Suppressor macrophage treated with lipopolysaccharide for 1 hour (primary cell): Measurements from ENCODE around the gene EVA1A.
"Not testable (repeated sequence)": the region's sequence is repeated elsewhere in the genome, so short reads cannot be mapped to it uniquely, and the experiment has no call there.

Experiments used
- DNase-seq, 3 donors: peaks; one replicate each; pipeline ENCODE4 v3.0.0-alpha.2; 2020 to 2022

EVA1A gene

GRCh38 chr2:75480971-75481836 is 79.5 kb downstream of the EVA1A start:
- no peak for DNase-seq

GRCh38 chr2:75477696-75478095 is 83.0 kb downstream of the EVA1A start:
- DNase-seq, result not testable (repeated sequence)

GRCh38 chr2:75476761-75477160 is 84.0 kb downstream of the EVA1A start:
- DNase-seq, result no peak

- no peak for DNase-seq
Observed at GRCh38 chr2:75475976-75476375, 84.8 kb downstream of the EVA1A start.

- no peak for DNase-seq
Observed at GRCh38 chr2:75475049-75475448, 85.7 kb downstream of the EVA1A start.

GRCh38 chr2:75474115-75474514 is 86.6 kb downstream of the EVA1A start:
- no peak for DNase-seq

- peak; percentile 29 to 45 (median 39) for DNase-seq
Observed at GRCh38 chr2:75466708-75467311, 93.9 kb downstream of the EVA1A start.

- no peak for DNase-seq
Observed at GRCh38 chr2:75465317-75465984, 95.3 kb downstream of the EVA1A start.

GRCh38 chr2:75464348-75464946 is 96.3 kb downstream of the EVA1A start:
- no peak for DNase-seq

GRCh38 chr2:75462721-75463120 is 98.0 kb downstream of the EVA1A start:
- no peak for DNase-seq

- DNase-seq, result no peak
Observed at GRCh38 chr2:75462206-75462605, 98.5 kb downstream of the EVA1A start.

- no peak for DNase-seq
Observed at GRCh38 chr2:75460630-75461029, 100.1 kb downstream of the EVA1A start.

- no peak for DNase-seq
Observed at GRCh38 chr2:75459565-75460310, 101.0 kb downstream of the EVA1A start.

GRCh38 chr2:75458201-75458600 is 102.5 kb downstream of the EVA1A start:
- no peak for DNase-seq

- no peak for DNase-seq
Observed at GRCh38 chr2:75456825-75457224, 103.9 kb downstream of the EVA1A start.

GRCh38 chr2:75456111-75456510 is 104.6 kb downstream of the EVA1A start:
- DNase-seq, result no peak

GRCh38 chr2:75454241-75454620 is 106.5 kb downstream of the EVA1A start:
- DNase-seq, result no peak

GRCh38 chr2:75453384-75454240 is 107.1 kb downstream of the EVA1A start:
- no peak for DNase-seq

- no peak for DNase-seq
Observed at GRCh38 chr2:75450068-75450467, 110.7 kb downstream of the EVA1A start.

- no peak for DNase-seq
Observed at GRCh38 chr2:75447176-75447575, 113.6 kb downstream of the EVA1A start.
